Measurements from ENCODE around the gene SIGLEC7.
A peak's percentile ranks its signal among the peaks of the same experiment; 100 is the strongest.

The SIGLEC7 gene

DNA sequence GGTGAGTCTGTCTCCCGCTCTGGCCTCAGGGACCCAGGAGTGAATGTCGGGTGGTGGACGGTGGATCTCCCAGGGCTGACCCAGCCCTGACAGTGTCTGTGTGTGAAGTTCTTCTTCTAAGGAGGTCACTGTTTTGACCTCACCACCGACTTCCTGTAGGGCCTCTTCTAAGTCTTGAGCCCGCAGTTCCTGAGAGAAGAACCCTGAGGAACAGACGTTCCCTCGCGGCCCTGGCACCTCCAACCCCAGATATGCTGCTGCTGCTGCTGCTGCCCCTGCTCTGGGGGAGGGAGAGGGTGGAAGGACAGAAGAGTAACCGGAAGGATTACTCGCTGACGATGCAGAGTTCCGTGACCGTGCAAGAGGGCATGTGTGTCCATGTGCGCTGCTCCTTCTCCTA is at the start of gene SIGLEC7:
SIGLEC7 (plus strand) TSS at position 183 of the 400 bp plus-strand sequence; CDS start at position 252, 69 bp downstream.
- no peak for DNase-seq (ENCODE audit: low read depth in 3 of 3, low spot score in 1 of 3)

DNA sequence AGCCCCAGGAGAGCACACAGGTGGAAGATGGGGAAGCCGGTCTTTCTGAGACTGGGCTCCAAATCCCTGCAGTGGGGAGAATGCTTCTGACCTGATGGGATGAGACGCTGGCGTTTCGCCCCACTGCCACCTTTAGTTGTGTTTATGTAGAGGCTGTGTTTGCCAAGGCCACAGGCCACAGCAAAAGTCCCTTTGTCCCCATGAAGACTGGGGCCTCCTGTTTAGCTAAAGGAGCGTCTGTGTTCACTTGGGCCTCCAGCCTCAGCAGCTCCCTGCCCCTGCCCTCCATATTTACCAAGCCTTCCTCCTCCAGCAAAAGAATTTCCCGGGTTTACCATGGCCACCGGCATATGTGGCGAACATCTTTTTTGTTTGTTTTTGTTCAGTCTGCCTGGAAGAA is 49.0 kb upstream of the SIGLEC7 start:
- no peak for DNase-seq (ENCODE audit: low read depth in 3 of 3, low spot score in 1 of 3)

DNA sequence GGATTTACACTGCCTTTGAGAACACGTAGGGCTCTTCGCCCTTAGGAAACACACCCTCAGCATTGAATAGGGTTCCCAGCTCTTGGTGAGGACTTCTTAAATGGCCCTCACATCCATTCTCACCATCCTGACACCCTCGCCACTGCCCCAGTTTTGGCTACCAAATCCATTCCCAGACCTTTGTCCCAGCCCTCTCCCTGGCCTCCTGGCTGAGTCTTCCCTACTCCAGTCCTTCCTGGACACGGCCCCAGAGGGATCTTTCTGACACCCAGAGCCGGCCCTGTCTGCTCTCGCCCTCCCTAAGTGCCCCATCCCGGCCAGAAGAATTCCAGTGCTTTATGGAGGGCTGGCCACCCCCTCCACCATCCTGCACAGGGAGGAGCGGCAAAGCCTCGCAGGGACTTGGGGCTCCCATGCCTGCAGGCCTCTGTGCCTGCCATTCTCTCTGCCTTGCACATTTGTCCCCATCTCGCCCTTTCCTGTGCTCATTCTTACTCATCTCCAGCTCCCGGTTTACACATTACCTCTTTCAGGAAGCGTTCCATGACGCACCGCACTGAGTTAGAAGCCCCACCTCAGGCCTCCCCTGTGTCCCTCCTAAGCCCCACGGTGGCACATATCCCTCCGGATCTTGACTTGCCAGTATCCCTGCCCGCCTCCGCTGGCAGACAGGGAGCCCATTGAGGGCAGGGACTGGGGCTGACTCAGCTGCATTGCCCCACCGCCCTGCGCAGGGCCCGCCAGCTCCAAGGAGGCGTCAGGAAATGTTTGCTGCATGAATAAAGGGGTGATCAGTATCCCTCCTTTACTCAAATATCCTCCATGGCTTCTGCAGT is 48.4 kb upstream of the SIGLEC7 start:
- no peak for DNase-seq (ENCODE audit: low read depth in 3 of 3, low spot score in 1 of 3)

GRCh38 chr19:51094696-51095279 is 47.3 kb upstream of the SIGLEC7 start:
- DNase-seq (ENCODE audit: low read depth in 3 of 3, low spot score in 1 of 3): peak in 1 of 3 donors; percentile 23

DNA sequence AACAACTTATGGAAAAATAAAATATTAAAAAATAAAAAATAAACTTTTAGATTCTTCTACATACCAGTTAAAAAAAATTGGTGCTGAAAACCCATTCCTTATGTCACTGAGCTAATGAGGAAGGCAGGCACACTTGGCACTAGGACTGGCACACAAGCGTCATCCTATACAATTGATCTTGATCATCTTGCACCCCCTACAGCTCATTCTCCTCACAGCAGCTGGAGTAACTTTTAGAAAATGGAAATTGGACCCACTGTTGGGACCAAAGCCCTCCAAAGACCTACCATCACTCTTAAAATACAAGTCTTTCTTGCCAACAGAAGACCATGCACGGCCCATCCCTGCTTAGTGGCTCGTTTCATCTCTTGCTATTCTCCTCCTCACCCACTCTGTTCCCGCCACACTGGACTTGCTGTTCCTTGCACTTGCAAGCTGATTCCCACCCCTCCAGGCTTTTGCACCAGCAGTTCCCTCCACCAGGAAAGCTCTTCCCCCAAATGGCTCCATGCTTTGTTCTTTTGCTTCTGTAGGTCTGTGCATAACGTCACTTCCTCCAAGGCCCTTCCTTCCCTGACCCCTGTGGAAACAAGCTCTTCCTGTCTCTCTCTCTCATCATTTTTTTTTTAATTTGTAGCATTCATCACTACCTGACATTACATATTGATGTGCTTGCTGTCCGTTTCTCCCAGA is 45.5 kb upstream of the SIGLEC7 start:
- DNase-seq (ENCODE audit: low read depth in 3 of 3, low spot score in 1 of 3): no peak

GRCh38 chr19:51097166-51097738 is 44.8 kb upstream of the SIGLEC7 start:
- DNase-seq (ENCODE audit: low read depth in 3 of 3, low spot score in 1 of 3): peak in 1 of 3 donors; percentile 64

GRCh38 chr19:51097796-51098195 is 44.3 kb upstream of the SIGLEC7 start:
- DNase-seq (ENCODE audit: low read depth in 3 of 3, low spot score in 1 of 3): no peak

GRCh38 chr19:51098365-51099046 is 43.6 kb upstream of the SIGLEC7 start:
- no peak for DNase-seq (ENCODE audit: low read depth in 3 of 3, low spot score in 1 of 3)

GRCh38 chr19:51099047-51099382 is 43.1 kb upstream of the SIGLEC7 start:
- DNase-seq (ENCODE audit: low read depth in 3 of 3, low spot score in 1 of 3): no peak

DNA sequence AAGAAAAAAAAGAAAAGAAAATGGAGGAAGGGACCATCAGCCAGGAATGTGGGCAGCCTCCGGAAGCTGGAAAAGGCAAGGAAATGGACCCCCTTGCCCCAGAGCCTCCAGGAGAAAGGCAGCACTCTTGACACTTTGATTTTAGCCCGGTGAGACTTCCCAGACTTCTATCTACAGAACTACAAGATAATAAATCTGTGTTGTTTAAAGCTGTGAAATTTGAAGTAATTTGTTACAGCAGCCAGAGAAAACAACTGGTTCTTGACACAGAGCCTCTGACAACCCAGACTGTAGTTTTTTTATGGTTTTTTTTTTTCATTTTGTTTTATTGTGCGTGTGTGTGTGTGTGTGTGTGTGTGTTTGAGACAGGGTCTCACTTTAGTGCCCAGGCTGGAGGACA is 41.5 kb upstream of the SIGLEC7 start:
- no peak for DNase-seq (ENCODE audit: low read depth in 3 of 3, low spot score in 1 of 3)

- no peak for DNase-seq (ENCODE audit: low read depth in 3 of 3, low spot score in 1 of 3)
Measured at GRCh38 chr19:51101171-51101865, 40.8 kb upstream of the SIGLEC7 start.

- DNase-seq (ENCODE audit: low read depth in 3 of 3, low spot score in 1 of 3): no peak
Measured at GRCh38 chr19:51102991-51103390, 39.1 kb upstream of the SIGLEC7 start.

DNA sequence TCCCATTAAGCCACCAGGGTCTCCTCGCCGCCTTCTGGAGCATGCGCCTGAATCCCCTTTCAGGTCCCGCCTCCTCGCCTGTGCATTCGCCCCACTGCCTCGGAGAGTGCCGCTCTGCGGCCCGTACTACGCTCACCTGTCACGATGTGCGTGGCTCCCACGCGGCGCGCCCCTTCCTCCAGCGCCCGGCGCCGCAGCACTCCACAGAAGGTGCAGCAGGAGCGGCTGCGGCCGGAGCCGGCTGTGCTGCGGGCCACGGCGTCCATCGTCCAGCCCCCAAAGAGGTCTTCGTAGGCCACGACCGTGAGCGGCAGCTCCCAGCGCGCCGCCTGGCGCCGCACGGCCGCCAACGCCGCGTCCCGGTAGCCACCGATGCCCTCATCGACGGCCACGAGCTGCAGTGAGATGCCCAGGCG is 38.2 kb upstream of the SIGLEC7 start:
- no peak for DNase-seq (ENCODE audit: low read depth in 3 of 3, low spot score in 1 of 3)

DNA sequence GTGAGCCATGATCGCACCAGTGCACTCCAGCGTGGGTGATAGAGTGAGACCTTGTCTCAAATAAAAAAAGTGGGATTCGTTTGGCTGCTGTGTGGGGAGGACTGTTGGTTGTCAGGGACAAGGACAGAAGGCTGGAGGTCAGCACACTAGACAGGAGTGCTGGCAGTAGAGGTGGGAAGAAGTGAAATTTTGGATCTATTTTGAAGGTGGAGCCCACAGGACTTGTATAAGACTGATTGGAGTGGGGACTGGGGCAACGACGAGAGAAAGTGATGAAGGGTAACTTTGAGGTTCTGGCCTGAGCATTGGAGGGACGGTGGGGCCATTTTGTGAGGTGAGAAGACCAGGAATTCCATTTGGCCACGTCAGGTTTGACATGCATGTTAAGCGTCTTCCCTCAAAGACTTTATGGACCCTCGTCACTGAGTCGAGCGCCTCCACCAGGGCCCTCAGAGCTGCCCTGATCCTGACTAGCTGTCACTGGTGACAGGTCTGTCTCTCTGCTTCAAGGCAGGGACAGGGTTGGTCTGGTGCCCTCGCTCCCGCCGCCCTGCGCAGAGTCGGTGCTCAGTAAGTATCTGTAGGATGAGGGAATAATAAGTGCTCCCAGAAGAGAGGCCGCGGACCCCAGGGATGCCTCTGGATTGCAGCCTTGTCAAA is 34.6 kb upstream of the SIGLEC7 start:
- no peak for DNase-seq (ENCODE audit: low read depth in 3 of 3, low spot score in 1 of 3)

DNA sequence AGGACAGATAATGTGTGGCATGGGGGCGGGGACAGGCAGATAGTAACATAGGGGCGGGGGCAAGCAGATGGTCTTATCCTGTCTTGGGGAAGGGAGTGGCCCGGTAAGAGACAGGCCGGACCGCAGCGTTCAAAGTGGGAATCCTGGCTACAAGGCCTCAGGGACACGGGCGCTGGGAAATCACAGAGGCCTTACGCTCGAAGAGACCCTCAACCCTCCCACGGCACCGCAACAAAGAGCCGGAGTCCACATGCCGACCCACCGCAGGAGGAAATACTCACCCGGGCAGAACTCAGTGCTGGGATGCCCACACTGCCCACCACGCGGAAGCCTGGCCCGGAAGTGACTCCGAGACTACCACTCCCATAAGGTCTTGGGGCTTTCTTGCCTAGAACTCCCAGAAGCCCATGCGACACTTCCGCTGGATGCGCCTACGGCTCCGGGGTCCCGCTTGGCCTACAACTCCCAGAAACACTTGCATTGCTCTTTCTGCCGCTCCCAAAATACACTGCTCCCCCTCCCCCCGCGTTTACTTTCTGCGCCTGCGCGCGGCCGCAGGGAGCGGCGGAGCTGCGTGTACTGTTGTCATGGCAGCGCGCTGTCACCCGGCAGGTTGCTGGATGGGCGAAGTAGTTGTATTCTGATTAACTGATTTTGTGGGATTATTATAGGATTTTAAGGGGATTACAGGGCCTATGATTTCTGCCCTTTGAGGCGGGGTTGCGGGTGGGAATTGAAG is 33.9 kb upstream of the SIGLEC7 start, which contains the start of gene CTU1:
CTU1 (minus strand) TSS at position 344 of the 739 bp plus-strand sequence. CDS start 3,840 bp downstream, outside the sequence.
- DNase-seq (ENCODE audit: low read depth in 3 of 3, low spot score in 1 of 3): peak; percentile 95 to 97 (median 96)

- no peak for DNase-seq (ENCODE audit: low read depth in 3 of 3, low spot score in 1 of 3)
Measured at GRCh38 chr19:51108805-51109146, 33.3 kb upstream of the SIGLEC7 start.

GRCh38 chr19:51110666-51110971 is 31.5 kb upstream of the SIGLEC7 start:
- DNase-seq (ENCODE audit: low read depth in 3 of 3, low spot score in 1 of 3): no peak

- no peak for DNase-seq (ENCODE audit: low read depth in 3 of 3, low spot score in 1 of 3)
Measured at GRCh38 chr19:51111606-51112005, 30.5 kb upstream of the SIGLEC7 start.

- no peak for DNase-seq (ENCODE audit: low read depth in 3 of 3, low spot score in 1 of 3)
Measured at GRCh38 chr19:51114087-51114729, 27.9 kb upstream of the SIGLEC7 start.
